Panc1 (cell line): Measurements from ENCODE around the gene TRAK1. TPM values are rescaled to one million over a fixed set of nuclear protein-coding genes. Genes with fewer than 3 reads are reported as not detected.

Source experiments
- ATAC-seq: fragments of 200-7000 bp; cut with Tn5 transposase; 2 replicates; pipeline ENCODE4 v1.9.1; 2020; ENCODE audit warnings: mild to moderate bottlenecking, moderate library complexity
- BruUV-seq: library from RNA; stranded (reverse); fragments of 400-500 nt; replicated peaks from 2 replicates; lab custom pipeline; 2021; lab: Mats Ljungman, UMichigan
- CTCF ChIA-PET: fragments of 300-600 bp; sonication (Branson Sonifier 250); formaldehyde crosslinking; loops from one replicate; lab custom pipeline; 2022; ENCODE audit warnings: antibody characterized with exemption; lab: Charles Lee
- POLR2A ChIA-PET: fragments of 300-600 bp; sonication (Branson Sonifier 250); formaldehyde crosslinking; loops from one replicate; lab custom pipeline; 2022; ENCODE audit warnings: antibody characterized with exemption; lab: Charles Lee
- DNase-seq: peaks from one replicate; pipeline ENCODE4 v3.0.0-alpha.2; 2010; ENCODE audit warnings: low read depth, low spot score
- H3K27ac ChIP-seq: 2 replicates; pipeline ENCODE4 v1.5.1; 2011; ENCODE audit warnings: mild to moderate bottlenecking, low read length, inconsistent platforms
- H3K27me3 ChIP-seq: fragments of 200-500 bp; sonication (Bioruptor generic); 2 replicates; pipeline ENCODE4 v1.6.0; 2014; ENCODE audit warnings: low read length, inconsistent platforms; ENCODE audit not compliant: control insufficient read depth, insufficient read depth
- H3K36me3 ChIP-seq: fragments of 200-500 bp; sonication (Bioruptor generic); 2 replicates; pipeline ENCODE4 v1.5.1; 2014; ENCODE audit warnings: inconsistent platforms, mild to moderate bottlenecking, low read length, moderate library complexity; ENCODE audit not compliant: control insufficient read depth, insufficient read depth
- H3K4me1 ChIP-seq: 2 replicates; pipeline ENCODE4 v1.5.1; 2011; ENCODE audit warnings: inconsistent platforms, mild to moderate bottlenecking, low read length, moderate library complexity; ENCODE audit not compliant: control insufficient read depth, insufficient read depth
- H3K4me3 ChIP-seq, 2 experiments: 2 replicates each; pipeline ENCODE4 v1.5.1; 2011 to 2012; ENCODE audit warnings: low read depth in 2 of 2, low read length in 2 of 2, mild to moderate bottlenecking in 2 of 2, inconsistent platforms in 1 of 2, moderate library complexity in 1 of 2
- H3K9me3 ChIP-seq: fragments of 200-500 bp; sonication (Bioruptor generic); 2 replicates; pipeline ENCODE4 v1.5.1; 2014; ENCODE audit warnings: low read depth, mild to moderate bottlenecking, inconsistent platforms, low read length, moderate library complexity; ENCODE audit not compliant: control insufficient read depth, insufficient read depth
- CTCF ChIP-seq: fragments of 450-650 bp; IDR thresholded peaks from 2 replicates; pipeline ENCODE4 v1.5.1; 2017; ENCODE audit warnings: mild to moderate bottlenecking
- POLR2AphosphoS5 ChIP-seq: IDR thresholded peaks from 2 replicates; pipeline ENCODE4 v1.6.1; 2012; ENCODE audit warnings: mild to moderate bottlenecking, low read depth, low read length, moderate library complexity
- REST ChIP-seq, 2 experiments: IDR thresholded peaks; 2 replicates each; pipeline ENCODE4 v1.6.1; 2011 to 2012; ENCODE audit warnings: low read depth in 2 of 2, control low read depth in 1 of 2, low read length in 1 of 2, mild to moderate bottlenecking in 1 of 2, moderate library complexity in 1 of 2; ENCODE audit not compliant: insufficient read depth in 1 of 2
- SIN3A ChIP-seq: IDR thresholded peaks from 2 replicates; pipeline ENCODE4 v1.6.1; 2012; ENCODE audit warnings: low read depth, mild to moderate bottlenecking, low read length, moderate library complexity, borderline replicate concordance; ENCODE audit not compliant: insufficient read depth
- TCF7L2 ChIP-seq: IDR thresholded peaks from 2 replicates; pipeline ENCODE4 v1.6.1; 2011; ENCODE audit warnings: mild to moderate bottlenecking, low read depth, low read length, inconsistent platforms
- in situ Hi-C: cut with HindIII; loops from 2 replicates; pipeline ENCODE4 v1.10.0; 2016; ENCODE audit warnings: low sequenced_read_pairs, low pct_unique_long_range_greater_than_20kb
- intact Hi-C: fragments of 100-400 bp; cut with micrococcal nuclease; formaldehyde crosslinking; loops from one replicate; pipeline ENCODE4 v1.10.0; 2022; ENCODE audit not compliant: unreplicated experiment
- total RNA-seq: library from RNA; stranded (reverse); gene quantifications from one replicate; pipeline ENCODE4 v1.2.1, GENCODE V29; 2021; ENCODE audit not compliant: unreplicated experiment

Gene TRAK1
- total RNA-seq, 1 experiment from 2014 or later, result 38.4 TPM

- Histone ChIP-seq H3K4me1 (no peaks in the 10 kb centered on the region), H3K27ac (no peak overlapping the region), H3K27me3 (0 out of 2 replicates have a peak, but pooled peaks cover 4% of the 10 kb centered on the region), H3K4me3 (no peak overlapping the region), H3K36me3 (no peaks in the 10 kb centered on the region), H3K9me3 (no peaks in the 10 kb centered on the region)
- in situ Hi-C loops, result no loop called here
- TF ChIP-seq TCF7L2 (no peak), REST (IDR thresholded peaks at IDR 0.05; ENCODE audit: insufficient read depth in 1 of 2, low read depth in 2 of 2, low read length in 1 of 2) (no peak), POLR2AphosphoS5 (no peak), SIN3A (no peak), CTCF (no peak)
- no TSS peak for BruUV-seq
- ChIA-PET CTCF (no interaction called here), POLR2A (no interaction called here)
- DNase-seq (no peak), ATAC-seq (no peak)
- intact Hi-C loops, result no loop called here
These were observed 182.2 kb downstream of the TRAK1 start for GRCh38 chr3:42273361-42273760.

- H3K9me3 ChIP-seq, result no peaks in the 10 kb centered on the region
- H3K4me3 ChIP-seq, result no peak overlapping the region
- H3K27ac ChIP-seq, result no peak overlapping the region
- POLR2A ChIA-PET, result no interaction called here
- intact Hi-C loops, result no loop called here
- TF ChIP-seq TCF7L2, result no peak
- no peak for TF ChIP-seq SIN3A
- no peak for TF ChIP-seq CTCF
- TF ChIP-seq REST (IDR thresholded peaks at IDR 0.05; ENCODE audit: insufficient read depth in 1 of 2, low read depth in 2 of 2, low read length in 1 of 2), result no peak
- no peak for TF ChIP-seq POLR2AphosphoS5
- in situ Hi-C loops, result no loop called here
- no TSS peak for BruUV-seq
- H3K36me3 ChIP-seq, result no peaks in the 10 kb centered on the region
- no peak for DNase-seq
- 0 out of 2 replicates have a peak, but pooled peaks cover 4% of the 10 kb centered on the region for H3K27me3 ChIP-seq
- H3K4me1 ChIP-seq, result no peaks in the 10 kb centered on the region
- CTCF ChIA-PET, result no interaction called here
- no peak for ATAC-seq
These were observed 183.1 kb downstream of the TRAK1 start for GRCh38 chr3:42274266-42274665.
